ENCODE results near the gene OR8D4. TPM values are rescaled to one million over a fixed set of nuclear protein-coding genes. Genes with fewer than 3 reads are reported as not detected.

The OR8D4 gene
- total and polyA plus RNA-seq, 2 donors (not counting 1 experiment from before 2014, with no cell fraction given) = not detected

- no peaks in the 10 kb centered on the region for H3K36me3 ChIP-seq (replicated peaks in 1 of 2; ENCODE audit: control extremely low read depth in 1 of 2, control insufficient read depth in 1 of 2, extremely low read depth in 1 of 2, insufficient read depth in 2 of 2, low read length in 1 of 2)
- H3K27ac Mint-ChIP-seq = no peak overlapping the region
- no peak overlapping the region for H3K4me3 Mint-ChIP-seq
- H3K27me3 Mint-ChIP-seq = peaks cover 6% of the 10 kb centered on the region
- ATAC-seq (ENCODE audit: low read depth) (no peak), DNase-seq (no peak)
- no peaks in the 10 kb centered on the region for H3K27me3 ChIP-seq (replicated peaks in 1 of 4; ENCODE audit: control extremely low read depth in 1 of 4, control insufficient read depth in 3 of 4, insufficient read depth in 4 of 4, low read length in 3 of 4)
- H3K79me2 ChIP-seq (ENCODE audit: control insufficient read depth, insufficient read depth, low read length) = no peaks in the 10 kb centered on the region
- no peaks in the 10 kb centered on the region for H3K4me1 ChIP-seq (ENCODE audit: control insufficient read depth in 2 of 2, insufficient read depth in 2 of 2, low read length in 2 of 2)
- H3K27ac ChIP-seq (ENCODE audit: low read length in 2 of 2) = no peak overlapping the region
- no peaks in the 10 kb centered on the region for H3K4me1 Mint-ChIP-seq
- H3K4me2 ChIP-seq (replicated peaks; ENCODE audit: low read depth, low read length, poor library complexity, severe bottlenecking) = no peak overlapping the region
- H3K4me3 ChIP-seq (ENCODE audit: control extremely low read depth in 1 of 5, extremely low read depth in 1 of 5, insufficient read depth in 1 of 5, low read depth in 2 of 5, low read length in 4 of 5) = no peak overlapping the region
- H4K20me1 ChIP-seq (ENCODE audit: control insufficient read depth, insufficient read depth, low read length, poor library complexity, severe bottlenecking) = no peaks in the 10 kb centered on the region
- CTCF ChIA-PET = no interaction called here
- POLR2A ChIA-PET = no interaction called here
- no peaks in the 10 kb centered on the region for H3K9me3 Mint-ChIP-seq (ENCODE audit: insufficient read depth)
- TF ChIP-seq, protein P1, sequence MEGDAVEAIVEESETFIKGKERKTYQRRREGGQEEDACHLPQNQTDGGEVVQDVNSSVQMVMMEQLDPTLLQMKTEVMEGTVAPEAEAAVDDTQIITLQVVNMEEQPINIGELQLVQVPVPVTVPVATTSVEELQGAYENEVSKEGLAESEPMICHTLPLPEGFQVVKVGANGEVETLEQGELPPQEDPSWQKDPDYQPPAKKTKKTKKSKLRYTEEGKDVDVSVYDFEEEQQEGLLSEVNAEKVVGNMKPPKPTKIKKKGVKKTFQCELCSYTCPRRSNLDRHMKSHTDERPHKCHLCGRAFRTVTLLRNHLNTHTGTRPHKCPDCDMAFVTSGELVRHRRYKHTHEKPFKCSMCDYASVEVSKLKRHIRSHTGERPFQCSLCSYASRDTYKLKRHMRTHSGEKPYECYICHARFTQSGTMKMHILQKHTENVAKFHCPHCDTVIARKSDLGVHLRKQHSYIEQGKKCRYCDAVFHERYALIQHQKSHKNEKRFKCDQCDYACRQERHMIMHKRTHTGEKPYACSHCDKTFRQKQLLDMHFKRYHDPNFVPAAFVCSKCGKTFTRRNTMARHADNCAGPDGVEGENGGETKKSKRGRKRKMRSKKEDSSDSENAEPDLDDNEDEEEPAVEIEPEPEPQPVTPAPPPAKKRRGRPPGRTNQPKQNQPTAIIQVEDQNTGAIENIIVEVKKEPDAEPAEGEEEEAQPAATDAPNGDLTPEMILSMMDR (IDR thresholded peaks at IDR 0.05) = no peak
- no peak for TF ChIP-seq EZH2 (IDR thresholded peaks at IDR 0.05; ENCODE audit: borderline replicate concordance, insufficient read depth, low read depth, low read length, poor library complexity, severe bottlenecking)
- intact Hi-C loops (cut with micrococcal nuclease) = no loop called here
- no peak overlapping the region for H3K9ac ChIP-seq (ENCODE audit: low read length)
- H2AFZ ChIP-seq (ENCODE audit: insufficient read depth, low read depth, low read length, poor library complexity, severe bottlenecking) = no peak overlapping the region
- H3K9me3 ChIP-seq (ENCODE audit: control extremely low read depth in 1 of 3, control insufficient read depth in 2 of 3, insufficient read depth in 1 of 3, low read length in 2 of 3) = no peaks in the 10 kb centered on the region
These were observed 9.9 kb upstream of the OR8D4 start for GRCh38 chr11:123892031-123892430.

DNA sequence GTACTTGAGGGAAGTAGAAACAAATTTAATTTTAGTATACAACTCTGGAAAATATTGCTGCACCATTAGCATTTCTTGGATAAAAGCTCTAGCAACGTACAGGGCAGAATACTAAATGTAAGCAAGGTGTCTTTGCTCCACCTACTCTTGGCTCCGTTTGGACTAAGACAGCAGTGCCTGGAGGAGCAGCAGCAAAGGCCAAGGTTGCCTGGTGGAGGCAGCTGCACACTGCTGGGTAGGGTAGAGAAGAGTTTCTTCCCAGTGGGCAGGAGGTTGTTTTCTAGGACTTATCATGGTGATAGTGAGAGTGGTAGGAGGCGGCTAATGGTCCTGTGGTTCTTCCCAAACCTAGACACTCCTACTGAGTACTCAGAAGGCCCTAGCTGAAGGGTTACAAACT is 2.2 kb upstream of the OR8D4 start:
- Histone ChIP-seq H3K27me3 (replicated peaks in 1 of 4; ENCODE audit: control extremely low read depth in 1 of 4, control insufficient read depth in 3 of 4, insufficient read depth in 4 of 4, low read length in 3 of 4) (no peaks in the 10 kb centered on the region), H3K4me1 (ENCODE audit: control insufficient read depth in 2 of 2, insufficient read depth in 2 of 2, low read length in 2 of 2) (no peaks in the 10 kb centered on the region), H3K9ac (ENCODE audit: low read length) (no peak overlapping the region), H2AFZ (ENCODE audit: insufficient read depth, low read depth, low read length, poor library complexity, severe bottlenecking) (no peak overlapping the region), H4K20me1 (ENCODE audit: control insufficient read depth, insufficient read depth, low read length, poor library complexity, severe bottlenecking) (no peaks in the 10 kb centered on the region), H3K4me3 (ENCODE audit: control extremely low read depth in 1 of 5, extremely low read depth in 1 of 5, insufficient read depth in 1 of 5, low read depth in 2 of 5, low read length in 4 of 5) (no peak overlapping the region), H3K4me2 (replicated peaks; ENCODE audit: low read depth, low read length, poor library complexity, severe bottlenecking) (no peak overlapping the region), H3K79me2 (ENCODE audit: control insufficient read depth, insufficient read depth, low read length) (no peaks in the 10 kb centered on the region), H3K9me3 (ENCODE audit: control extremely low read depth in 1 of 3, control insufficient read depth in 2 of 3, insufficient read depth in 1 of 3, low read length in 2 of 3) (no peaks in the 10 kb centered on the region), H3K36me3 (replicated peaks in 1 of 2; ENCODE audit: control extremely low read depth in 1 of 2, control insufficient read depth in 1 of 2, extremely low read depth in 1 of 2, insufficient read depth in 2 of 2, low read length in 1 of 2) (no peaks in the 10 kb centered on the region), H3K27ac (ENCODE audit: low read length in 2 of 2) (no peak overlapping the region)
- intact Hi-C loops (cut with micrococcal nuclease) = no loop called here
- Mint-ChIP-seq H3K9me3 (ENCODE audit: insufficient read depth) (no peaks in the 10 kb centered on the region), H3K27ac (no peak overlapping the region), H3K27me3 (peaks cover 7% of the 10 kb centered on the region), H3K4me3 (no peak overlapping the region), H3K4me1 (no peaks in the 10 kb centered on the region)
- ChIA-PET CTCF (no interaction called here), POLR2A (no interaction called here)
- no peak for DNase-seq
- no peak for ATAC-seq (ENCODE audit: low read depth)
- TF ChIP-seq, protein P1 (IDR thresholded peaks at IDR 0.05) = no peak
- TF ChIP-seq EZH2 (IDR thresholded peaks at IDR 0.05; ENCODE audit: borderline replicate concordance, insufficient read depth, low read depth, low read length, poor library complexity, severe bottlenecking) = no peak
- 95% methylated on average over 2 of the region's 3 CpGs for WGBS (ENCODE audit: insufficient coverage)
